Epidermal melanocyte (primary cell): ENCODE results near the gene CROCC.
"Not testable (repeated sequence)": the region's sequence is repeated elsewhere in the genome, so short reads cannot be mapped to it uniquely, and the experiment has no call there.

Experiments
- DNase-seq: peaks from one replicate; pipeline ENCODE4 v3.0.0; 2011; ENCODE audit warnings: low spot score; ENCODE audit not compliant: insufficient read length

CROCC gene, protein sequence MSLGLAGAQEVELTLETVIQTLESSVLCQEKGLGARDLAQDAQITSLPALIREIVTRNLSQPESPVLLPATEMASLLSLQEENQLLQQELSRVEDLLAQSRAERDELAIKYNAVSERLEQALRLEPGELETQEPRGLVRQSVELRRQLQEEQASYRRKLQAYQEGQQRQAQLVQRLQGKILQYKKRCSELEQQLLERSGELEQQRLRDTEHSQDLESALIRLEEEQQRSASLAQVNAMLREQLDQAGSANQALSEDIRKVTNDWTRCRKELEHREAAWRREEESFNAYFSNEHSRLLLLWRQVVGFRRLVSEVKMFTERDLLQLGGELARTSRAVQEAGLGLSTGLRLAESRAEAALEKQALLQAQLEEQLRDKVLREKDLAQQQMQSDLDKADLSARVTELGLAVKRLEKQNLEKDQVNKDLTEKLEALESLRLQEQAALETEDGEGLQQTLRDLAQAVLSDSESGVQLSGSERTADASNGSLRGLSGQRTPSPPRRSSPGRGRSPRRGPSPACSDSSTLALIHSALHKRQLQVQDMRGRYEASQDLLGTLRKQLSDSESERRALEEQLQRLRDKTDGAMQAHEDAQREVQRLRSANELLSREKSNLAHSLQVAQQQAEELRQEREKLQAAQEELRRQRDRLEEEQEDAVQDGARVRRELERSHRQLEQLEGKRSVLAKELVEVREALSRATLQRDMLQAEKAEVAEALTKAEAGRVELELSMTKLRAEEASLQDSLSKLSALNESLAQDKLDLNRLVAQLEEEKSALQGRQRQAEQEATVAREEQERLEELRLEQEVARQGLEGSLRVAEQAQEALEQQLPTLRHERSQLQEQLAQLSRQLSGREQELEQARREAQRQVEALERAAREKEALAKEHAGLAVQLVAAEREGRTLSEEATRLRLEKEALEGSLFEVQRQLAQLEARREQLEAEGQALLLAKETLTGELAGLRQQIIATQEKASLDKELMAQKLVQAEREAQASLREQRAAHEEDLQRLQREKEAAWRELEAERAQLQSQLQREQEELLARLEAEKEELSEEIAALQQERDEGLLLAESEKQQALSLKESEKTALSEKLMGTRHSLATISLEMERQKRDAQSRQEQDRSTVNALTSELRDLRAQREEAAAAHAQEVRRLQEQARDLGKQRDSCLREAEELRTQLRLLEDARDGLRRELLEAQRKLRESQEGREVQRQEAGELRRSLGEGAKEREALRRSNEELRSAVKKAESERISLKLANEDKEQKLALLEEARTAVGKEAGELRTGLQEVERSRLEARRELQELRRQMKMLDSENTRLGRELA (N-terminal part only)

DNA sequence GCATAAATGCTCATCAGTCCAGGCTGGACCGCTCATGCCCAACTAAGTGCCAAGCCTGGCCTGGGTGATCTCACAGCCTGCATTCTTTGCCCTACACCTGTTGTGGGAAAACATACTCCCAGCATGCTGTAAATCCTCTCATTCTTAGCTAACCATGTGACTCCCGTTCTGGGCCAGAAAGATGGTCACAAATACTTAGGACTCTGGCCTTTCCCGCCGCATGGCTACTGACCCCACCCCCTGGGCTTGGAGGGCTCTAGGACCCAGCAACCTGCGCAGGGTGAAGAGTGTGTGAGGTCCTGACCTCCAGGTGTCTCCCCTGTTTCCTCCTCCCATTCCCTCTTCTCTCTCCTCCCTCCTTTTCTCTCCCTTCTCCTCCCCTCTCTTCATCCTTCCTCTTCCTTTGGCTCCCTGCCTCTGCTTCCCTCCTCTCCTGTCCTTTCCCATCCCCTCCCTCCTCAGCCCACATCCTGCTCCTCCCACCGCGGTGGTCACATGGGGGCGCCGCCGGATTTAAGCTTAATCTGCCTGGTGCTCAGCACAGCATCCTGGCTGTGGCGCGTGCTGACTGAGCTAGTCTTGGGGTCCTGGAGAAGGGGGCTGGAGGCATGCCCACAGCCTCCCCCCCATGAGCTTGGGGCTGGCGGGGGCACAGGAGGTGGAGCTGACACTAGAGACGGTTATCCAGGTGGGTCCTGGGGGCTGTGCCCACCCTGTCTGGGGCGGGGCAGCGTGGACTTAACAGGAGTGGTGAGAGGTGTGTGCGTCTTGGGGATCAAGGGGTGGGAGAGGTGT is at the start of gene CROCC:
TSS of gene CROCC (plus strand) at position 541 of the 795 bp plus-strand sequence. CDS start at position 629, 88 bp downstream.
- DNase-seq = peak; percentile 61

DNA sequence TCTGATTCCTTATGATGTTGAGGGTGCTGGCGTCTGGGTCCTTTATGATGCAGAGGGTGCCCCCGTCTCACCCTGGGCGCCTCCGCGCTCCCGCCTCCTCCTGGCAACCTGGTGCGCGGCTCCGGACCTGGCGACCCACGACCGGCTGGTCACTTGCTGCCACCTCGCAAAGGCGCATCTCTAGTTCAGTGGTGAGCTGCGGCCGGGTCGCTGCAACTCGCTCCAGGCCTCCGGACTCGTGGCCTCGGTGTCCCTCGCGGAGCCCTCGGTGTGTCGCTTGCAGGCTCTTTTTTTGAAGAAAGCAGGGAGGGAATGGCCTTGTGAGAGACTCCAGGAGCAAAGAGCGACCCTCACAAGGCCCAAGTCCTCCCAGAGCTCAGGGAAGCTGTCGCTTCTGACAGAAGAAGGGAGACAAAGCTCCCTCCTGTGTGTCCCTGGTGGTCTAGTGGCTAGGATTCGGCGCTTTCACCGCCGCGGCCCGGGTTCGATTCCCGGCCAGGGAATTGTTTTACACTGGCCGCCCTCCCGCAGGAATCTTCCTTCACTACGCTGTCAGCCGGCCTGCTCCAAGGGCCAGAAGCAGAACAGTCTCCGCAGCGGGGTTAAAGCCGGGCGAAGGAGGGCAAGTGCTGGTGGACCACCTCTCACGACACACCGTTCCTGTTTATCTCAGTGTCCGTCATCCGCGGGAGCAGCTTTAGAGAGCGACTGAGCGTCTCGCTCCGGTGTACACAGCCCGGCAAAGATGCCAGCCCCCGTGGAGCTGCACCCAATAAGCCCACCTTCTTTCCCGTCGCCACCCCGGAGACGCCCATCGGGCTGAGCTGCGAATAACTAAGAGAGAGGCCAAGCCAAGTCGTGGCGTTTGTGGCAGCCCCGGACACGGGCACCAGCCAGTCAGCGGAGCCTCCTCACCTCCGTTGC is 49.3 kb upstream of the CROCC start:
- not testable (repeated sequence) for DNase-seq

DNA sequence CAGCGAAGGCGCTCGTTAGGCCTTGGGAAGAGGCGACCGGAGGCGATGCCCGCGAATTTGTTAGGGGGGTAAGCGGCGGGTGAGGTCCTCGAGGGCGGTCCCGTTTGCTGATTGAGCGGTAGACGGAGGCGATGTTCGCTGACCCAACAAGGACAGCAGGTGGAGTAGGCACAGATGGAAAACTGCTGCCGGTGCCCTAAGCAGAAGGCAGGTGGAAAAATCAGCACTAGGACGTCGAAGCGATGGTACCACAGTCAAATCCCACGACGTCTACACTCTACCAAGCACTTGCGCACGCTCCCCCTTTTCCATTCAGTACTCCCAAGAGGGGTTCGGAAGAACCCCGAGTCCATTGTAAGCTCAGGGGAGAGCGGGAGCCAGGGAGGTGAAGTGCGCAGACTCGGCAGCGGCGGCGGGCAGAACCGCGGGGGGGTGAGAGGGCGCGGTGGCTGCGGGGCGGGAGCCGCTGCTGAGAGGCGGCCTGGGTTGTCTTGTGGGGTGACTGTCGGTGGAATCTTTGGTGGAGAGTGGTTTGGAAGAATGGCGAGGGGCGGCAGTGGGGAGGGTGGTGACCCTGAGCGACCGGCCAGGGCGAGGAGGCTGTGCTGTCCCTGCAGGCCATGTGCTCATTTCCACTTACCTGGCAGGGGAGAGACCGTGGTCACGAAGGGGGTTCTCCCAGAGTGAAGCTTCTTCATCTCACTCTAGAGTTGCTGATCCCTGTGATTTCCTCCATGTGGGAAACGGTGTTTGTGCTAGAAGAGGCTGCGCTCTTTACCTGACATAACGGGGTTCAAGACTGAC is 48.5 kb upstream of the CROCC start:
- DNase-seq = not testable (repeated sequence)

DNA sequence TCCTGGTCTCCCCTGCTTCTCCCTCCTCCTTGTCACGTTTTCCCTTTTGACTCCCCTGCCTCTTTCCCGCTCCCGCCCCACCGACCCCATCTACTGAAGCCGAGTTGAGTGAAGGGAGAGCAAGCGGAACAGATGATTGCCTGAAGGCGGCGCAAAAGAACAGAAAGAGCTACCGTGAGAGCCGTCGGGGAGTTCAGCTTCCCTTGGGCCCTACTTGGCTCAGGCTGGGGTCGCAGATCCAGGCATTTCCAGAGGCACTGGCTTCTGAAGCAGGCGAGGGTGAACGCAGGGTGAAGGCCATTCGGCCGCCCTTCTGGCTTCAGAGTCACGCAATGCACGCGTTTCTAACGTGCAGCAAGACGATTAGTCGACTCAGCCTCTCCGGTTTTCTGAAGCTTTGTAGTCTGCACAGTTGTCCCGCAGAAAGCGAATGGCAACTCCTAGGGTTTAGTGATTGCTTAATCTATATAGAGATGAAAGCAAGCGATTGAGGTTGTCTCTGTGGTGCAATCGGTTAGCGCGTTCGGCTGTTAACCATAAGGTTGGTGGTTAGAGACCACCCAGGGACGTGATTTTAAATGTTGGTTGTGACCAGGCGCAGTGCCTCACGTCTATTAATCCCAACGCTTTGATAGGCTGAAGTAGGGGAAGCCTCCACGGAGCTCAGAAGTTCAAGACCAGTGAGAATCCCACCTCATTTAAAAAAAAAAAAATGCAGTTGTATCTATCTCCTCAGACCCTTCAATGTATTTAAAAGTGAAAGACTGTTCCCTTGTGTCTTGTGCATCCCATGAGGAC is 46.6 kb upstream of the CROCC start:
- not testable (repeated sequence) for DNase-seq

DNA sequence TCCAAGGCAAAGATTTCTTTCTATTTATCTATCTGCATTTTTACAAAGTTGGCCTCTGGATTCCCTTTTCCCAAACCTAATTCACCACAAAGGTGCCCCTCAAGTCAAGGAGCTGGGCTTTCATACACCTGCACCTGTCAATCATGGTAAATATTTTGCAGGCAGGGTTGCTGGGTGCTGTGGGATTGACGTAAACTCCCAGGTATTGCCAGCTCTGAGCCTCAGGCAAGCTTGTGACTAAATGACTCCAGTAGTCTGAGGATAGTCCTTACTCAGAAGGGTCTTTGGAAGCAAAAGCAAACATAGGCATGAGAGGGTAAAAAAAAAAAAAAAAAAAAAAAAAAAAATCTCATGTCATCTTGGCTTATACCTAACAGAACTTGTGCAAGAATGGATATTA is 40.0 kb upstream of the CROCC start:
- not testable (repeated sequence) for DNase-seq

DNA sequence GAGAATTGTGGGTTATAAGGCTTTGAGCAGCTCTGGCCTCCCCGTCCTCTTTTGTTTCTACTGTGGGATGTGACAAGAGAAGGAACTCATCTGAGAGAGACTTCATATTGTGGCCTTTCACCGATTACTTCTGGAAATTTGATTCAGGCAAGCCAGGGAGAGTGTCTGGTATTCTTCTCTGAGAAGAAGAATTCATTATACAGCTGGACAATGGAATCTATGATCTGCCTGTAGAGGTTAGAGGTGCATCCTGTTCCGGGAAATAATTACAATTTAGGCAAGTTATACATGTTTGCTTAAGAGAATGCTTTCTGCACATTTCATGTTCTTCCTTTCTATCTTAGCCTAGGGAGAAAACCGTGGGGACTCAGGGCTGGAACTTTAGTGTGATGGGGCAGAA is 38.7 kb upstream of the CROCC start:
- DNase-seq = no peak

DNA sequence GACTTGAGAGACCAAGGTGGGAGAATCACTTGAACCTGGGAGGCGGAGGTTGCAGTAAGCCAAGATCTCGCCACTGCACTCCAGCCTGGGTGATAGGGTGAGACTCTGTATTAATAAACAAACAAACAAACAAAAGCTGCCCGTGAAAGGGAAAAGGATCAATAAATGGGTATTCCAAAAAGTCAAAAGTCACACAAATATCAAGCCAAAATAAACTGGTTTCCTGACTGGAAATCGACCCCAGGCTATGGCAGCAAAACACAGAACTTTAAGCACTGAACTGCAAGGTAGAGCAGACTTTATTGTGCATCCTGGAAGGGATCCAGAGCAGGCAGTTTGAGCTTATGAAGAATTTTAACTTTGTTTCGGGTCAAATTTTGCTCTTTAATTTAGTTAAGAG is 37.2 kb upstream of the CROCC start:
- not testable (repeated sequence) for DNase-seq

DNA sequence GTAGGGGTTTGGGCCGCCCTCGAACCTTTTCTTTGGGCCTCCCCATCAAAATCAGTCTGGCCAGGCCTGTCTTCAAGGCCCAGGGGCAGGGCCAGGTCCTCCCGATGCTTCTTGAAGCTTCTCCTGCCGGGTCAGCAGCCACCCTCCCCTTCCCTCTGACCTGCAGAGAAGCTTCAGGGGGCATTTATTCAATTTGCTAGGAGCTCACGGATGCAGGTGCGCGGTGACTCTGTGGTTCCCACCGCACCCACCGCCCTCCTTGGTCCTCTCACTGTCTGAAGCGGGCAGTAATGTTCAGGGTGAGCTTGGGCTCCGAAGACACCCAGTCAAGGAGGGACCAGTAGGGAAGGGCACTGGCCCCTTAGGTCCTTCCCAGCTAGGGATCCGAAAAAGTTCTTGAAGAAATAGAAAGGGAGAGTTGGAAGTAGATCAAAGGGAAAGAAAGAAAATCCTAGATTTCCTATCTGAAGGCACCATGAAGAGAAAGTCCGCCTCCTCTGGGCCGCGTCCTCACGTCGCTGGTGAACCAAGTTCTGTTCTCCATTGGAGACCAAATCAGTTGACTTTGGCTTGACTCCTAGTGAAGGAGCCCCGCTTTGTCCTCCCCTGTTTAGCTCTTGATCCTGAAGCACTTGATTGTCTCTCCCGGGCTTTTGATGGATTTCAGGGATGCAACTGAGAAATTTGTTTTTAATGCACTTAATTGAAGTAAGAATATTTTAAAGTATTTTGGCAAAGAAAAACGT is 34.7 kb upstream of the CROCC start:
- no peak for DNase-seq

DNA sequence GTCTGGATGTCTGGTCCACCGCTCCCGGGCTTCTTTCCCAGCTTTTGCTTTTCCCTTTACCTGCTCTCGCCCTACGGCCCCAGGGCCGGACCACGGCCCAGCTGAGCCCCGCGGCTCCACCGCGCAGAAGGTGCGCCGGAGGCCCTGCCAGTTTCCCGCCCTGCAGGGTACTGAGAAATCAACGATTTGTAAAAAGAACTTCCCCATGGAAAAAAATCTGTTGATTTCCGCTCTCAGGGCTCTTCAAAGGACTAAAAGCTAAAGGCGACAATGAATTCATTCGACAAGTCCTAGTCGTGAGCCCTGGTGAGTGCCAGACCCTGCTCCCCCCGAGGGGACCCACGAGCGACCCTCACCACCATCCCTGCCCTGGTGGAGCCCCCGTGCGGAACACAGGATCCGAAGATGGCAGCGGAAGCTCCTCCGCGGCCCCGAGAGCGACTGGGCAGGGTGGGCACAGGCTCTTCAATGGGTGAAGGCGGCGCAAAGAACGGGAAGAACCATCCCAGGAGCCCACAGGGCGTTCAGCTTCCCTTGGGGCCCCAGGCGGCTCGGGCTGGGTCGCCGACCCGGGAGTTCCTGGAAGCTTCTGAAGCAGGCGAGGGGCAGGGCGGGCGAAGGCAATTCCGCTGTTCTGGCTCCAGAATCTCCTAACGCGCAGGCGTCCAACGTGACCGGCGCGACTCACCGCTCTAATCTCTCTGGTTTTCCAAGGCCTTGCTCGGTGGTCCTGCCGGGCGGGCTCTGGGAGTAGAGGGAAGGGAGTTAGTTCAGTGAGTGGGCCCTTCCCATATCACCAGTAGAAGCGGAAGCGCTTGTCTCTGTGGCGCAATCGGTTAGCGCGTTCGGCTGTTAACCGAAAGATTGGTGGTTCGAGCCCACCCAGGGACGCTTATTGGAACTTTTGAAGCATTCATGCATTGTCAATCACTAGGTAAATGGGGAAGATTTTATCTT is 32.6 kb upstream of the CROCC start:
- DNase-seq = no peak

DNA sequence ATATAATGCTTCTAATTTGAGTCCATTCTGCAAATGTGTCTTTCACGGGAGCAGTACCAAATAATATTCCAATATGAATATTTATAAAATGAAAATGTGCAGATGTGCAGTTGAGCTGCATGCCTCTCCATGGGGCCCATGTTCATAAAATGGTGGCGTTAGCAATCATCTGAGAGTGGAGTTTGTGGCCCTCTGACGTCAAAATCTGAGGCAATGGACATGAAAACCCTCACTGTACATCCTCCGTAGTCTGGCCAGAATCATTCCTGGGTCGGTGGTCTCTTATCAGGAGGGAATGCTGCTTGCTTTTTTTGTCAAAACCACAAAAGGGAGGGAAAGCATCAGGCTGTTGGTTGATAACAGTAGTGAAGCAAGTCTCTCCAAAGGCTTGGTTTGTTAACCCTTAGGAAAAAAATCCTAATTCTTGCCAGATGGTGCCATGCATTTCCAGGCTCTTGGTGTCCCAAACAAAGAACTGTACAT is 31.2 kb upstream of the CROCC start:
- not testable (repeated sequence) for DNase-seq

DNA sequence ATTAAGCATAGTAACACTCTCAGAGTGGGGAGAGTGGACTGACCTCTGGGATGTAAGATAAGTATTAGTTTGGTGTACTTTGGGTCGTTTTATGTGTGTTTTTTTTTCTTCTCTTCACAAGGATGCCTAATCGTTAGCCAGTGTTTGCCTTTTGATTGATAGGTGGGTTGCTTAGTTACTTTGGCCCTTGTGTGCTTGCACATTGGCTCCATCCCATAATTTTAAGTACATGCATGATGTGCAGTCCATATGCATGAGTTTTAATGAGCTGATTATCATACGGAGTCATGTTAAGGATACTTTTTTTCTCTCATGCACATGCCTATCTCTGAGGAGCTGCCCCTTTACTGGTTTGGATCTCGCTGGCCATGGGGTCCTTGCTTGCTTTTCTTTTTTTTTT is 30.7 kb upstream of the CROCC start:
- DNase-seq = not testable (repeated sequence)

DNA sequence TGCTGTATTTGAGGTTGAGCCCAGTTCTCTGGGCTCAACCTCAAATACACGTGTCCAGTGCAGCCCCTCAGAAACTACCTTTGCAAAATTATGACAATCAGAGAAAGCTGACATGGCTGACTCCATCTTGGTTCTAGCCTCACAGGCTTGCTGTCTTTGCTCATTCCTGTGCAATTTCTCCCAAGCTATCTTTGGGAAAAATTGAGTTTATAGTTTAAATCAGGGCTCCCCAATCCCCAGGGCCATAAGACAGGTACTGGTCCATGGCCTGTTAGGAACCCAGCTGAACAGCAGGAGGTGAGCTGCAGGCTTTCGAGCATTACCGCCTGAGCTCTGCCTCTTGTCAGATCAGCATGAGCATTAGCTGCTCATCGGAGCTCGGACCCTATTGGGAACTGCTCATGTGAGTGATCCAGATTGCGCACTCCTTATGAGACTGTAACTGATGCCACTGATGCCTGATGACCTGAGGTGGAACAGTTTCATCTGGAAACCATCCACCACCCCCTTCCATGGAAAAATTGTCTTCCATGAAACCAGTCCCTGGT is 28.7 kb upstream of the CROCC start:
- DNase-seq = not testable (repeated sequence)

DNA sequence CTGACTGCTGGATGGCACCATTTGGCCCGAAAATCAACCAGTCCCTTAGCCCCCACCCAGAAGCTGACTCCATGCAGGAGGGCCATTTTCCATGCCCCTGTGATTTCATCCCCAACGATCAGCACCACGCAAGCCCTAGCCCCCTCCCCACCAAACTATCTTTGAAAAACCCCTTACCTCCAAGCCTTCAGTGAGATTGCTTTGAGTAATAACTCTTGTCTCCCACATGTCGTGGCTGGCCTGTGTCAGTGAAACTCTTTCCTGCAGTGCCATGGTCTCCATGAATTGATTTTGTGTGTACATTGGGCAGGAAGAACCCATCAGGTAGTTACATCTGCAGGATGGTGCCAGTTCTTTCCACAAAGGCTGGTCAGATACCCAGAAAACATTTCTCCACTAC is 27.9 kb upstream of the CROCC start:
- DNase-seq = not testable (repeated sequence)

DNA sequence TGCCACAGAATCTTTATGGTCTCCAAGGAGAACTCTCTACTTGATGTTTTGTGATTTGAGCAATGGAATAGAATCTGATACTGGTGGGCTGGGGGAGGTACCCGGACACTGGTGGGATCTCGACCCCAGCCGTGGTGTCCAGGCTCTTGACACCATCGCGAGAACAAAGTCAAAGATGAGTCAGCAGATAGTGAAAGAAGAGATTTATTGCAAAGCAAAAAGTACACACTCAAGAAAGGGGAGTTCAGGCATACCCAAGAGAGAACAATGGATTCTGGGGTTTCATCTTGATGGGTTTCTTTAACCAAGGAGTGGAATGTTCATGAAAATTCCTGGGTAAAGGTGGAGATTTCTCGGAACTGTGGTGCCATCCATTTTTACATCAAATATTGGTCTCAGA is 27.4 kb upstream of the CROCC start:
- DNase-seq = not testable (repeated sequence)

DNA sequence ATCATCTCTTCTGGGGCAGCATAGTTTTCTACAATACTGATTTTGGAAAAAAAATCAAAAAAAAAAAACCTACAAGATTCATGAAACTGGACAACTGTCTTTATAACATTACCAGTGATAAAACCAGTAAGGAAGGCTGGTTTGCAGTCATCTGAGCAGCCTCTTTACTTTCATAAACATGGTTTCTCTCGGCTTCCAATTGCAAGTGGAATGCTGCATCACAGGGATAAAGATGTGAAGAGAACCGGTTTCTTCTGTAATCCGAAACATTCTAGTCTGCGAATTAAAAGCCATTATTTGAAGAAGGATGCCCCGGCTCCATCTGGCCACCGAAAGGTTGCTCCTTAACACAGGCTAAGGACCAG is 26.5 kb upstream of the CROCC start:
- DNase-seq = not testable (repeated sequence)
